Liver (tissue), 9 donors: ENCODE measurements around the gene ZNF148. TPM values are rescaled to one million over a fixed set of nuclear protein-coding genes. Genes with fewer than 3 reads are reported as not detected.

ENCODE experiments used
- DNase-seq: peaks from one replicate; pipeline ENCODE4 v3.0.0-alpha.2; 2017; ENCODE audit warnings: low spot score
- H3K27ac ChIP-seq, 2 donors: one replicate each; pipeline ENCODE4 v1.7.0; 2013; ENCODE audit warnings: inconsistent platforms in 2 of 2, low read length in 2 of 2, control low read depth in 1 of 2, low read depth in 1 of 2, mild to moderate bottlenecking in 1 of 2
- H3K27me3 ChIP-seq, 4 donors: one replicate each; pipeline versions ENCODE4 v1.6.1 to v1.7.0; 2013; ENCODE audit warnings: low read length in 3 of 4, inconsistent platforms in 1 of 4, mild to moderate bottlenecking in 1 of 4, moderate library complexity in 1 of 4; ENCODE audit not compliant: control insufficient read depth in 4 of 4, insufficient read depth in 4 of 4
- H3K36me3 ChIP-seq, 4 donors: one replicate each; pipeline versions ENCODE4 v1.6.1 to v1.7.0; 2013; ENCODE audit warnings: low read length in 3 of 4, mild to moderate bottlenecking in 3 of 4, low read depth in 1 of 4, moderate library complexity in 1 of 4; ENCODE audit not compliant: control insufficient read depth in 4 of 4, insufficient read depth in 3 of 4
- H3K4me1 ChIP-seq, 4 donors: one replicate each; pipeline versions ENCODE4 v1.6.1 to v1.7.0; 2013; ENCODE audit warnings: low read length in 3 of 4, mild to moderate bottlenecking in 3 of 4, moderate library complexity in 1 of 4; ENCODE audit not compliant: control insufficient read depth in 4 of 4, insufficient read depth in 4 of 4
- H3K4me3 ChIP-seq, 3 donors: one replicate each; pipeline versions ENCODE4 v1.6.1 to v1.7.0; 2013; ENCODE audit warnings: low read length in 3 of 3, control low read depth in 1 of 3, low read depth in 1 of 3, mild to moderate bottlenecking in 1 of 3
- H3K9ac ChIP-seq, 2 donors: one replicate each; pipeline ENCODE4 v1.7.0; 2013; ENCODE audit warnings: low read length in 2 of 2, mild to moderate bottlenecking in 2 of 2, moderate library complexity in 2 of 2, control low read depth in 1 of 2, low read depth in 1 of 2
- H3K9me3 ChIP-seq, 4 donors: one replicate each; pipeline versions ENCODE4 v1.6.1 to v1.7.0; 2013; ENCODE audit warnings: low read length in 3 of 4; ENCODE audit not compliant: control insufficient read depth in 4 of 4
- ATF3 ChIP-seq: IDR thresholded peaks from 2 replicates; pipeline ENCODE4 v1.6.1; 2016; ENCODE audit warnings: antibody characterized with exemption
- FOXA1 ChIP-seq: IDR thresholded peaks from 2 replicates; pipeline ENCODE4 v1.6.1; 2016; ENCODE audit warnings: antibody characterized with exemption
- FOXA2 ChIP-seq: IDR thresholded peaks from 2 replicates; pipeline ENCODE4 v1.6.1; 2016; ENCODE audit warnings: antibody characterized with exemption
- GABPA ChIP-seq, 2 donors: IDR thresholded peaks in 1 of 2; conservative IDR thresholded peaks in 1 of 2; 2 replicates each; pipeline ENCODE4 v1.6.1; 2016; ENCODE audit warnings: antibody characterized with exemption in 2 of 2, mild to moderate bottlenecking in 1 of 2, moderate library complexity in 1 of 2
- HNF4A ChIP-seq, 2 donors: conservative IDR thresholded peaks; 2 replicates each; pipeline ENCODE4 v1.6.1; 2016; ENCODE audit warnings: antibody characterized with exemption in 2 of 2, mild to moderate bottlenecking in 2 of 2
- HNF4G ChIP-seq: IDR thresholded peaks from 2 replicates; pipeline ENCODE4 v1.6.1; 2016; ENCODE audit warnings: antibody characterized with exemption
- JUND ChIP-seq, 2 donors: IDR thresholded peaks; 2 replicates each; pipeline ENCODE4 v1.6.1; 2016; ENCODE audit warnings: antibody characterized with exemption in 2 of 2
- MAX ChIP-seq: IDR thresholded peaks from 2 replicates; pipeline ENCODE4 v1.6.1; 2016; ENCODE audit warnings: antibody characterized with exemption
- NR2F2 ChIP-seq: IDR thresholded peaks from 2 replicates; pipeline ENCODE4 v1.6.1; 2016; ENCODE audit warnings: antibody characterized with exemption
- RAD21 ChIP-seq, 2 donors: IDR thresholded peaks; 2 replicates each; pipeline ENCODE4 v1.6.1; 2016; ENCODE audit warnings: antibody characterized with exemption in 2 of 2, mild to moderate bottlenecking in 2 of 2
- RXRA ChIP-seq, 2 donors: IDR thresholded peaks; 2 replicates each; pipeline ENCODE4 v1.6.1; 2017 to 2018; ENCODE audit warnings: antibody characterized with exemption in 2 of 2, mild to moderate bottlenecking in 1 of 2
- SP1 ChIP-seq: IDR thresholded peaks from 2 replicates; pipeline ENCODE4 v1.6.1; 2018; ENCODE audit warnings: antibody characterized with exemption, mild to moderate bottlenecking
- YY1 ChIP-seq: IDR thresholded peaks from 2 replicates; pipeline ENCODE4 v1.6.1; 2016; ENCODE audit warnings: antibody characterized with exemption, mild to moderate bottlenecking
- ZBTB33 ChIP-seq: IDR thresholded peaks from 2 replicates; pipeline ENCODE4 v1.6.1; 2016; ENCODE audit warnings: antibody characterized with exemption
- WGBS: extraction: QIAGEN DNeasy Blood & Tissue Kit; methylation state at CpG from one replicate; pipeline ENCODE4 v1.1.7; 2013; 5-methylcytosine and 5-hydroxymethylcytosine counted together
- polyA plus RNA-seq, 2 donors: library from polyadenylated mRNA; stranded (reverse) in 1 of 2; unstranded in 1 of 2; fragments of 200-250 nt in 1 of 2; fragments of >200 nt in 1 of 2; fragmentation: Nextera tagmentation in 1 of 2; extraction: Ambion mirVana in 1 of 2; gene quantifications; one replicate each; pipeline versions ENCODE4 v1.2.1 to v1.2.3, GENCODE V29; 2013 to 2015
- total RNA-seq, 2 donors: library from RNA; depleted of rRNA; stranded (reverse); fragments of >200 nt; gene quantifications; one replicate each; pipeline ENCODE4 v1.2.3, GENCODE V29; 2014
- TF ChIP-seq, protein P1 (sequence below): fragments of 150-350 bp; IDR thresholded peaks from 2 replicates; pipeline ENCODE4 v1.5.1; 2017; ENCODE audit warnings: improper control_type of control experiment, low read depth, low read length; ENCODE audit not compliant: missing input control
- donor health status: healthy.
- donor health status: healthy.
- donor health status: healthy.
- donor health status: healthy.
- donor health status: healthy.

Gene ZNF148
- total and polyA plus RNA-seq, 4 donors = 4.0 to 20.3 (median 17.1) TPM

DNA sequence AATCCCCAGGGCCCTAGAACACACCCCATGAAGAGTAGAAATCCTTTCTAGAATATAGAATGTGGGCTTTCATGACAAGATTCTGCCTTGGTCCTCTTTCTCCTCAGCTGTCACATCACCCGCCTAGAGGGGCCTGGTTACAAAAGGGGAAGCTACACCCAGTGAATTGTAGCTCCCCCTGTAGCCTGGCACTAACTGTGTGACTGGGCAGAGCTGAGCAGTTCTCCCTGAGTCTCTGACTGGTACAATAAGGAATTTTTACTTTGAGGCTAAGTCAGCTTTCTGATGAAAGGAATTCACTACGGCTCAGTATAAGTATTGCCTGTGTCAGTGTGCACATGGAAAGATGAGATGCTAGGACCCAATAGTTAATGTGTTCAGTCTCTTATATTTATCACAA, 28.7 kb upstream of the ZNF148 start (continued):
- TF ChIP-seq HNF4A (conservative IDR thresholded peaks at IDR 0.05) (no peak), YY1 (no peak), HNF4G (no peak), ATF3 (no peak), GABPA (IDR thresholded peaks at IDR 0.05 in 1 of 2, conservative IDR thresholded peaks at IDR 0.05 in 1 of 2) (no peak), FOXA1 (no peak), NR2F2 (no peak)

DNA sequence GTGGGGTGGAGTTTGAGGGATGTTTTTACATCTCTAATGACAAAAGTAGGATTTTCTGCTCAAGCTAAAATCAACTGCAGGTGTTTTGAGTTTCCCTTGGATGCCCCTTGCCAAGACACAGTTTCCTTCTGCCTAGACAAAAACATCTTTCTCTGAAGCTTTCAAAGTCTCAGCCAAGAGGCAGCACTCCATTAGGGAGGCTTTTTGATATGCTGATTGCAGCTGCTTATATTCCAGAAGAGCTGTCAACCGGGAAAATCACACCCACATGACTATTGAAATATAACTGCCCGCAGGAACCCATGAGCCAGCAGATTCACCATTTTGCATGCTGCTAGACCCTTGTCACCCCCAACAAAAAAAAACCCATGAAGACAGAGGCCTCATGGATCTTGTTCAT, 27.5 kb upstream of the ZNF148 start:
- Histone ChIP-seq H3K27ac (no peak overlapping the region), H3K36me3 (no peaks in the 10 kb centered on the region), H3K4me3 (no peak overlapping the region), H3K27me3 (no peaks in the 10 kb centered on the region), H3K4me1 (no peaks in the 10 kb centered on the region), H3K9me3 (no peaks in the 10 kb centered on the region), H3K9ac (no peak overlapping the region)
- DNase-seq = no peak
- TF ChIP-seq ZBTB33 (no peak), FOXA2 (no peak), RXRA (IDR thresholded peaks at IDR 0.05) (no peak), FOXA1 (no peak), YY1 (no peak), JUND (IDR thresholded peaks at IDR 0.05) (no peak), RAD21 (IDR thresholded peaks at IDR 0.05) (no peak), MAX (no peak), SP1 (no peak)
- TF ChIP-seq, protein P1, sequence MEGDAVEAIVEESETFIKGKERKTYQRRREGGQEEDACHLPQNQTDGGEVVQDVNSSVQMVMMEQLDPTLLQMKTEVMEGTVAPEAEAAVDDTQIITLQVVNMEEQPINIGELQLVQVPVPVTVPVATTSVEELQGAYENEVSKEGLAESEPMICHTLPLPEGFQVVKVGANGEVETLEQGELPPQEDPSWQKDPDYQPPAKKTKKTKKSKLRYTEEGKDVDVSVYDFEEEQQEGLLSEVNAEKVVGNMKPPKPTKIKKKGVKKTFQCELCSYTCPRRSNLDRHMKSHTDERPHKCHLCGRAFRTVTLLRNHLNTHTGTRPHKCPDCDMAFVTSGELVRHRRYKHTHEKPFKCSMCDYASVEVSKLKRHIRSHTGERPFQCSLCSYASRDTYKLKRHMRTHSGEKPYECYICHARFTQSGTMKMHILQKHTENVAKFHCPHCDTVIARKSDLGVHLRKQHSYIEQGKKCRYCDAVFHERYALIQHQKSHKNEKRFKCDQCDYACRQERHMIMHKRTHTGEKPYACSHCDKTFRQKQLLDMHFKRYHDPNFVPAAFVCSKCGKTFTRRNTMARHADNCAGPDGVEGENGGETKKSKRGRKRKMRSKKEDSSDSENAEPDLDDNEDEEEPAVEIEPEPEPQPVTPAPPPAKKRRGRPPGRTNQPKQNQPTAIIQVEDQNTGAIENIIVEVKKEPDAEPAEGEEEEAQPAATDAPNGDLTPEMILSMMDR = no peak
- WGBS = 93% methylated on average over 2 of the region's 2 CpGs

GRCh38 chr3:125401402-125401801, 26.3 kb upstream of the ZNF148 start:
- Histone ChIP-seq H3K27ac (no peak overlapping the region), H3K9ac (no peak overlapping the region), H3K4me3 (no peak overlapping the region), H3K27me3 (no peaks in the 10 kb centered on the region), H3K9me3 (no peaks in the 10 kb centered on the region), H3K4me1 (no peaks in the 10 kb centered on the region), H3K36me3 (no peaks in the 10 kb centered on the region)
- WGBS = 96% methylated on average over 1 of the region's 1 CpG
- no peak for DNase-seq
- TF ChIP-seq SP1 (no peak), FOXA2 (no peak), NR2F2 (no peak), GABPA (IDR thresholded peaks at IDR 0.05 in 1 of 2, conservative IDR thresholded peaks at IDR 0.05 in 1 of 2) (no peak), ZBTB33 (no peak)
- TF ChIP-seq, protein P1 = no peak
